GM10266 (cell line): ENCODE measurements around the gene SLC35B2.

Experiments
- DNase-seq: peaks from one replicate; pipeline ENCODE4 v3.0.0; 2012; ENCODE audit errors: extremely low spot score
- TF ChIP-seq, protein P1 (sequence below): IDR thresholded peaks from 2 replicates; pipeline ENCODE4 v1.5.1; 2012; ENCODE audit warnings: mild to moderate bottlenecking, low read depth; ENCODE audit not compliant: control insufficient read depth, insufficient read depth; ENCODE audit errors: missing control alignments

The SLC35B2 gene

GRCh38 chr6:44225579-44226325 lies 31.6 kb downstream of the SLC35B2 start:
- DNase-seq, result no peak
- TF ChIP-seq, protein P1, sequence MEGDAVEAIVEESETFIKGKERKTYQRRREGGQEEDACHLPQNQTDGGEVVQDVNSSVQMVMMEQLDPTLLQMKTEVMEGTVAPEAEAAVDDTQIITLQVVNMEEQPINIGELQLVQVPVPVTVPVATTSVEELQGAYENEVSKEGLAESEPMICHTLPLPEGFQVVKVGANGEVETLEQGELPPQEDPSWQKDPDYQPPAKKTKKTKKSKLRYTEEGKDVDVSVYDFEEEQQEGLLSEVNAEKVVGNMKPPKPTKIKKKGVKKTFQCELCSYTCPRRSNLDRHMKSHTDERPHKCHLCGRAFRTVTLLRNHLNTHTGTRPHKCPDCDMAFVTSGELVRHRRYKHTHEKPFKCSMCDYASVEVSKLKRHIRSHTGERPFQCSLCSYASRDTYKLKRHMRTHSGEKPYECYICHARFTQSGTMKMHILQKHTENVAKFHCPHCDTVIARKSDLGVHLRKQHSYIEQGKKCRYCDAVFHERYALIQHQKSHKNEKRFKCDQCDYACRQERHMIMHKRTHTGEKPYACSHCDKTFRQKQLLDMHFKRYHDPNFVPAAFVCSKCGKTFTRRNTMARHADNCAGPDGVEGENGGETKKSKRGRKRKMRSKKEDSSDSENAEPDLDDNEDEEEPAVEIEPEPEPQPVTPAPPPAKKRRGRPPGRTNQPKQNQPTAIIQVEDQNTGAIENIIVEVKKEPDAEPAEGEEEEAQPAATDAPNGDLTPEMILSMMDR, result no peak

GRCh38 chr6:44224965-44225305 lies 32.4 kb downstream of the SLC35B2 start:
- TF ChIP-seq, protein P1, result no peak
- DNase-seq, result no peak

GRCh38 chr6:44224029-44224964 lies 33.0 kb downstream of the SLC35B2 start:
- TF ChIP-seq, protein P1, result no peak
- no peak for DNase-seq

GRCh38 chr6:44223319-44224028 lies 33.9 kb downstream of the SLC35B2 start, which contains the start of gene SLC29A1:
TSS of gene SLC29A1 (plus strand) at chr6:44223595. CDS start at chr6:44227314, 3,719 bp downstream.
- DNase-seq, result peak; percentile 96
- TF ChIP-seq, protein P1, result peak; percentile 32

DNA sequence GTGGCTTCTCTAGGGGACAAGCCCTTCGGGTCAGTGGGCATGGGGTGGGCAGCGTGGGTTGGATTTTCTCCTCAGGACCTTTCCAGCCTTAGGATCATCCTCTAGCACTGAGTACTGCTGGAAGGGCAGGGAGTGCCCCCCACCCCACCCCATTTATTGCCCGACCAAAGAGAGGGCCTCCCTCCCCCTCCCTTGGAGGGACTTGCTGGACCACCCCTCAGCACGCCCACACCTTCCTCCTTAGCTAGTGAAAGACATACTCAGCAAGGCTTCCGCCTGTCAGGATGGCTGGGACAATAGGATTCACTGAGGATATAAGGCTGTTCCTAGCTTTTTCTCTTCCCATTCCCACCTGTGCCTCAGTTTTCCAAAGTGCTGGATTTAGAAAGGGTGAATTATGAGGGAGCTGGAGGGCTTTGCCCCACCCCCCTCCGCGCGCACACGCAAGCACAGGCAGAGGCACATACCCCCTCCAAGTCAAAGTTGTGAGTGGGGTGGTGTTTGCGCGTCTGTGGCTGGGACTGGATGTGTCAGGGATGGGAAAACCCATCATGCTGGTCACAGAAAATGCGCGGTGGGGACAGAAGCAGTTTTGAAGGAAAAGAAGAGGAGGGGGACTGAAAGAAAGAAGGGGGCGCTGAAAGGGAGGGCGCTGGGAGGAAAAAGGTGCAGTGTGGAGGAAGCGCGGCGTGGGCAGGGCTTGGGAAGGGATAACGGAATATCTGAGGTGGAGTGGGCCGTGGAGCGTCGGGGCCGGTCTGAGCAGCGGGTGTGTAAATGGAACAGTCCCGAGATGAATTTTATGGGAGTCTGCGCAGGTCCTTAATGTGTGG lies 34.6 kb downstream of the SLC35B2 start:
- no peak for DNase-seq
- TF ChIP-seq, protein P1, result no peak

- TF ChIP-seq, protein P1, result no peak
- no peak for DNase-seq
These were observed 35.4 kb downstream of the SLC35B2 start for GRCh38 chr6:44221961-44222335.
